Kasumi-1 (cell line): ENCODE measurements around the gene TDP2.
"Not testable (repeated sequence)": the region's sequence is repeated elsewhere in the genome, so short reads cannot be mapped to it uniquely, and the experiment has no call there.

Experiments used
- DNase-seq, 2 experiments: peaks; one replicate each; lab custom pipeline; 2025; lab: John Stamatoyannopoulos, UW

The TDP2 gene

GRCh38 chr6:24678792-24679352 lies 12.2 kb upstream of the TDP2 start:
- not testable (repeated sequence) for DNase-seq

GRCh38 chr6:24673625-24674024 lies 6.9 kb upstream of the TDP2 start:
- no peak for DNase-seq

GRCh38 chr6:24672620-24673182 lies 6.0 kb upstream of the TDP2 start:
- DNase-seq: no peak

- not testable (repeated sequence) for DNase-seq
Observed at GRCh38 chr6:24671077-24671476, 4.4 kb upstream of the TDP2 start.

- DNase-seq: not testable (repeated sequence)
Observed at GRCh38 chr6:24670492-24670891, 3.8 kb upstream of the TDP2 start.

- no peak for DNase-seq
Observed at GRCh38 chr6:24668997-24669361, 2.3 kb upstream of the TDP2 start.

GRCh38 chr6:24668066-24668996 lies 1.6 kb upstream of the TDP2 start:
- DNase-seq: peak in 1 of 2 experiments; percentile 27

- DNase-seq: peak; percentile 44 to 48
Observed at GRCh38 chr6:24667378-24667803, 692 bp upstream of the TDP2 start.

- no peak for DNase-seq
Observed at GRCh38 chr6:24666097-24666640, 530 bp downstream of the TDP2 start.

GRCh38 chr6:24664046-24664987 lies 2.4 kb downstream of the TDP2 start:
- no peak for DNase-seq

- no peak for DNase-seq
Observed at GRCh38 chr6:24663189-24663588, 3.5 kb downstream of the TDP2 start.

GRCh38 chr6:24662236-24662635 lies 4.5 kb downstream of the TDP2 start:
- no peak for DNase-seq

GRCh38 chr6:24661759-24662158 lies 4.9 kb downstream of the TDP2 start:
- DNase-seq: not testable (repeated sequence)

GRCh38 chr6:24660105-24660504 lies 6.6 kb downstream of the TDP2 start:
- no peak for DNase-seq

GRCh38 chr6:24659561-24659960 lies 7.1 kb downstream of the TDP2 start:
- DNase-seq: no peak

GRCh38 chr6:24658573-24659560 lies 7.8 kb downstream of the TDP2 start:
- no peak for DNase-seq

- DNase-seq: peak in 1 of 2 experiments; percentile 9
Observed at GRCh38 chr6:24655215-24655614, 11.5 kb downstream of the TDP2 start.

- DNase-seq: no peak
Observed at GRCh38 chr6:24650365-24650764, 16.3 kb downstream of the TDP2 start.

GRCh38 chr6:24649691-24650090 lies 17.0 kb downstream of the TDP2 start:
- DNase-seq: no peak

GRCh38 chr6:24648276-24648675 lies 18.4 kb downstream of the TDP2 start:
- DNase-seq: no peak
